ENCODE results near the gene SEC14L5.
"Not testable (repeated sequence)": the region's sequence is repeated elsewhere in the genome, so short reads cannot be mapped to it uniquely, and the experiment has no call there.

SEC14L5 gene

GRCh38 chr16:5033256-5034166, 75.4 kb downstream of the SEC14L5 start, which contains the start of gene NAGPA:
Gene NAGPA, minus strand, starts transcription at chr16:5033935. Its CDS starts 21 bp downstream, at chr16:5033914.
- in situ Hi-C loops (cut with HindIII; ENCODE audit: low sequenced_read_pairs) = no loop called here

GRCh38 chr16:5034167-5034523, 76.0 kb downstream of the SEC14L5 start:
- in situ Hi-C loops (cut with HindIII; ENCODE audit: low sequenced_read_pairs) = no loop called here

- in situ Hi-C loops (cut with HindIII; ENCODE audit: low sequenced_read_pairs) = no loop called here
These were observed 77.7 kb downstream of the SEC14L5 start for GRCh38 chr16:5035909-5036227.

GRCh38 chr16:5036228-5037156, 78.4 kb downstream of the SEC14L5 start:
- in situ Hi-C loops (cut with HindIII; ENCODE audit: low sequenced_read_pairs) = no loop called here

- in situ Hi-C loops (cut with HindIII; ENCODE audit: low sequenced_read_pairs) = no loop called here
These were observed 82.3 kb downstream of the SEC14L5 start for GRCh38 chr16:5040451-5040850.

GRCh38 chr16:5041600-5042133, 83.5 kb downstream of the SEC14L5 start:
- in situ Hi-C loops (cut with HindIII; ENCODE audit: low sequenced_read_pairs) = no loop called here

- in situ Hi-C loops (cut with HindIII; ENCODE audit: low sequenced_read_pairs) = no loop called here
These were observed 84.5 kb downstream of the SEC14L5 start for GRCh38 chr16:5042574-5043171.

GRCh38 chr16:5044011-5044540, 85.9 kb downstream of the SEC14L5 start:
- in situ Hi-C loops (cut with HindIII; ENCODE audit: low sequenced_read_pairs) = no loop called here

- in situ Hi-C loops (cut with HindIII; ENCODE audit: low sequenced_read_pairs) = not testable (repeated sequence)
These were observed 86.5 kb downstream of the SEC14L5 start for GRCh38 chr16:5044581-5044980.

- in situ Hi-C loops (cut with HindIII; ENCODE audit: low sequenced_read_pairs) = no loop called here
These were observed 87.5 kb downstream of the SEC14L5 start for GRCh38 chr16:5045499-5046115.

- in situ Hi-C loops (cut with HindIII; ENCODE audit: low sequenced_read_pairs) = no loop called here
These were observed 88.8 kb downstream of the SEC14L5 start for GRCh38 chr16:5046914-5047313.

GRCh38 chr16:5054876-5055865, 97.0 kb downstream of the SEC14L5 start:
- in situ Hi-C loops (cut with HindIII; ENCODE audit: low sequenced_read_pairs) = no loop called here

GRCh38 chr16:5056352-5056751, 98.2 kb downstream of the SEC14L5 start:
- in situ Hi-C loops (cut with HindIII; ENCODE audit: low sequenced_read_pairs) = no loop called here

- in situ Hi-C loops (cut with HindIII; ENCODE audit: low sequenced_read_pairs) = no loop called here
These were observed 100.3 kb downstream of the SEC14L5 start for GRCh38 chr16:5058476-5058875.

GRCh38 chr16:5059386-5060072, 101.4 kb downstream of the SEC14L5 start:
- in situ Hi-C loops (cut with HindIII; ENCODE audit: low sequenced_read_pairs) = no loop called here

GRCh38 chr16:5060073-5060641, 102.0 kb downstream of the SEC14L5 start:
- in situ Hi-C loops (cut with HindIII; ENCODE audit: low sequenced_read_pairs) = no loop called here

GRCh38 chr16:5062051-5062450, 103.9 kb downstream of the SEC14L5 start:
- in situ Hi-C loops (cut with HindIII; ENCODE audit: low sequenced_read_pairs) = no loop called here

Measured in endothelial cell of hepatic sinusoid (primary cell).